GM12878 (cell line): ENCODE measurements around the gene UBXN7. TPM values are rescaled to one million over a fixed set of nuclear protein-coding genes. Genes with fewer than 3 reads are reported as not detected.
"Not testable (repeated sequence)": the region's sequence is repeated elsewhere in the genome, so short reads cannot be mapped to it uniquely, and the experiment has no call there.

ENCODE experiments used
- ATAC-seq: fragments of 200-7000 bp; cut with Tn5 transposase; 3 replicates; pipeline ENCODE4 v1.9.1; 2020; ENCODE audit warnings: mild to moderate bottlenecking, moderate library complexity
- BruUV-seq: library from RNA; stranded (reverse); fragments of 400-500 nt; replicated peaks from 2 replicates; lab custom pipeline; 2021; lab: Mats Ljungman, UMichigan
- CTCF ChIA-PET: fragments of 300-600 bp; sonication (Branson Sonifier 250); formaldehyde crosslinking; extraction: SDS; loops from one replicate; lab custom pipeline; 2021; ENCODE audit warnings: inconsistent platforms; lab: Yijun Ruan, JAX
- POLR2A ChIA-PET: fragments of 350-600 bp; formaldehyde crosslinking; extraction: SDS; loops from one replicate; lab custom pipeline; 2021; ENCODE audit warnings: inconsistent platforms; lab: Charles Lee
- RAD21 ChIA-PET: fragments of 300-600 bp; sonication (Branson Sonifier 250); formaldehyde crosslinking; loops from one replicate; lab custom pipeline; 2023; ENCODE audit warnings: antibody characterized with exemption; ENCODE audit not compliant: unreplicated experiment; lab: Charles Lee
- SMC1A ChIA-PET: fragments of 300-600 bp; sonication (Branson Sonifier 250); formaldehyde crosslinking; loops from one replicate; lab custom pipeline; 2023; ENCODE audit not compliant: unreplicated experiment, uncharacterized antibody; lab: Charles Lee
- DNase-seq: peaks from one replicate; pipeline ENCODE4 v3.0.0-alpha.2; 2011; ENCODE audit warnings: low read depth, low spot score
- FAIRE-seq: peaks from 3 replicates; lab custom pipeline; 2011; peaks lifted over from hg19 to GRCh38; lab: Jason Lieb, UNC
- H2AFZ ChIP-seq: 2 replicates; pipeline ENCODE4 v1.6.0; 2011; ENCODE audit warnings: low read depth, low read length, control low read depth; ENCODE audit not compliant: control insufficient read depth
- H3K27ac ChIP-seq: 2 replicates; pipeline ENCODE4 v1.5.1; 2011; ENCODE audit warnings: control low read depth; ENCODE audit not compliant: control insufficient read depth, insufficient read depth
- H3K27me3 ChIP-seq, 2 experiments: replicated peaks in 1 of 2; 2 replicates each; pipeline versions ENCODE4 v1.6.0 to v1.6.1; 2011; ENCODE audit warnings: low read length in 1 of 2; ENCODE audit not compliant: control insufficient read depth in 2 of 2, insufficient read depth in 2 of 2
- H3K36me3 ChIP-seq, 2 experiments: 2 replicates each; pipeline ENCODE4 v1.5.1; 2011; ENCODE audit warnings: low read length in 1 of 2; ENCODE audit not compliant: control insufficient read depth in 2 of 2, insufficient read depth in 2 of 2
- H3K4me1 ChIP-seq: 2 replicates; pipeline ENCODE4 v1.6.1; 2011; ENCODE audit warnings: mild to moderate bottlenecking, low read length, moderate library complexity, mixed read lengths; ENCODE audit not compliant: control insufficient read depth, insufficient read depth
- H3K4me2 ChIP-seq: 2 replicates; pipeline ENCODE4 v1.6.0; 2011; ENCODE audit warnings: control low read depth; ENCODE audit not compliant: control insufficient read depth, insufficient read depth
- H3K4me3 ChIP-seq: fragments of 200-600 bp; sonication (generic); 2 replicates; pipeline ENCODE4 v1.5.1; 2016
- H3K79me2 ChIP-seq: 2 replicates; pipeline ENCODE4 v1.6.0; 2011; ENCODE audit warnings: low read length; ENCODE audit not compliant: control insufficient read depth, insufficient read depth
- H3K9ac ChIP-seq: 2 replicates; pipeline ENCODE4 v1.8.0; 2011; ENCODE audit warnings: low read length, control low read depth, mixed read lengths; ENCODE audit not compliant: control insufficient read depth, insufficient read depth
- H3K9me3 ChIP-seq: replicated peaks from 3 replicates; pipeline ENCODE4 v1.5.1; 2011; ENCODE audit warnings: mild to moderate bottlenecking, low read length; ENCODE audit not compliant: control insufficient read depth, insufficient read depth
- H4K20me1 ChIP-seq: 2 replicates; pipeline ENCODE4 v1.6.0; 2011; ENCODE audit not compliant: control insufficient read depth, insufficient read depth
- HDGF ChIP-seq: fragments of 450-650 bp; IDR thresholded peaks from 2 replicates; pipeline ENCODE4 v1.6.1; 2016; ENCODE audit warnings: antibody characterized with exemption
- NFYA ChIP-seq: IDR thresholded peaks from 2 replicates; pipeline ENCODE4 v1.6.1; 2011; ENCODE audit warnings: low read depth, mild to moderate bottlenecking, low read length, improper control_type of control experiment, borderline replicate concordance
- RBBP5 ChIP-seq: fragments of 200-600 bp; sonication (generic); conservative IDR thresholded peaks from 2 replicates; pipeline ENCODE4 v1.6.1; 2016
- SIX5 ChIP-seq: IDR thresholded peaks from 2 replicates; pipeline ENCODE4 v1.6.1; 2011; ENCODE audit warnings: mild to moderate bottlenecking, low read depth, low read length, moderate library complexity; ENCODE audit not compliant: severe bottlenecking
- TCF12 ChIP-seq: IDR thresholded peaks from 2 replicates; pipeline ENCODE4 v1.6.1; 2011; ENCODE audit warnings: low read depth, mild to moderate bottlenecking, low read length
- ZBED1 ChIP-seq: IDR thresholded peaks from 2 replicates; pipeline ENCODE4 v1.6.1; 2016; ENCODE audit warnings: borderline replicate concordance
- WGBS: methylation state at CpG from one replicate; pipeline ENCODE4 v1.1.6; 2016; ENCODE audit warnings: low lambda C conversion rate; ENCODE audit not compliant: insufficient replicate concordance, insufficient coverage; ENCODE audit errors: missing lambda C conversion rate; 5-methylcytosine and 5-hydroxymethylcytosine counted together
- in situ Hi-C: fragments of 300-500 bp; cut with MboI; formaldehyde crosslinking; loops from 9 replicates; pipeline ENCODE4 v1.14.3; 2018; ENCODE audit warnings: mixed read lengths
- intact Hi-C: fragments of 100-400 bp; cut with micrococcal nuclease; formaldehyde crosslinking; loops from one replicate; pipeline ENCODE4 v1.14.2; 2022; ENCODE audit not compliant: unreplicated experiment
- polyA plus RNA-seq, 11 experiments: library from polyadenylated mRNA; depleted of rRNA in 4 of 11; unstranded in 6 of 11; stranded (reverse) in 5 of 11; fragments of >200 nt; fragmentation: Nextera tagmentation in 4 of 11; fragmentation: Illumina TruSeq in 1 of 11; extraction: Ambion mirVana in 4 of 11; extraction: Trizol in 1 of 11; gene quantifications; 1 replicate in 1 of 11; 2 replicates in 10 of 11; pipeline versions ENCODE4 v1.2.1 to v1.2.3, GENCODE V29; 2011 to 2016; ENCODE audit warnings: inconsistent platforms in 2 of 11, missing spikeins in 2 of 11, low read depth in 1 of 11
- total RNA-seq, 4 experiments: library from RNA; depleted of rRNA in 3 of 4; stranded (reverse); fragments of >200 nt in 3 of 4; fragmentation: Illumina TruSeq in 1 of 4; extraction: Trizol in 1 of 4; gene quantifications; 2 replicates each; pipeline versions ENCODE4 v1.2.1 to v1.2.3, GENCODE V29; 2013 to 2021
- TF ChIP-seq, protein P1 (sequence below): fragments of 450-650 bp; IDR thresholded peaks from 2 replicates; pipeline ENCODE4 v1.6.1; 2018; ENCODE audit warnings: mild to moderate bottlenecking, low read depth, moderate library complexity; ENCODE audit not compliant: partially characterized antibody

UBXN7 gene
- total and polyA plus RNA-seq, 10 of the 15 experiments (the other 5 are each of a cell fraction or from before 2014, with no cell fraction given) = 4.8 to 78.4 (median 24.9) TPM

GRCh38 chr3:196388956-196389355 is 43.3 kb downstream of the UBXN7 start:
- H3K4me3 ChIP-seq = no peak overlapping the region
- ChIA-PET RAD21 (no interaction called here), CTCF (no interaction called here), SMC1A (interaction anchor here (0.7 to 1.4 kb wide), 3 partner anchors 18 to 104 kb away, joined by 3 to 5 read pairs (median 3); no protein-coding TSS in a partner anchor), POLR2A (interaction anchor here (0.7 to 0.8 kb wide), 2 partner anchors 29 to 140 kb away, joined by 3 read pairs; no protein-coding TSS in a partner anchor)
- FAIRE-seq (no peak), DNase-seq (no peak), ATAC-seq (no peak)
- H4K20me1 ChIP-seq = no peaks in the 10 kb centered on the region
- no peak overlapping the region for H3K27ac ChIP-seq
- no peaks in the 10 kb centered on the region; the same call in 1 of the 2 replicates for H3K79me2 ChIP-seq
- in situ Hi-C loops (no loop called here), intact Hi-C loops (no loop called here)
- H3K27me3 ChIP-seq = no peaks in the 10 kb centered on the region
- WGBS = 99% methylated on average over 3 of the region's 3 CpGs
- H3K9me3 ChIP-seq = peaks cover 2% of the 10 kb centered on the region
- no peaks in the 10 kb centered on the region for H3K4me1 ChIP-seq
- no TSS peak for BruUV-seq
- no peak overlapping the region for H2AFZ ChIP-seq
- H3K9ac ChIP-seq = no peak overlapping the region
- peaks cover 5 to 17% of the 10 kb centered on the region in 2 experiments; a peak in 3 of 4 replicates for H3K36me3 ChIP-seq
- TF ChIP-seq ZBED1 = no peak
- no peak for TF ChIP-seq SIX5
- TF ChIP-seq, protein P1, sequence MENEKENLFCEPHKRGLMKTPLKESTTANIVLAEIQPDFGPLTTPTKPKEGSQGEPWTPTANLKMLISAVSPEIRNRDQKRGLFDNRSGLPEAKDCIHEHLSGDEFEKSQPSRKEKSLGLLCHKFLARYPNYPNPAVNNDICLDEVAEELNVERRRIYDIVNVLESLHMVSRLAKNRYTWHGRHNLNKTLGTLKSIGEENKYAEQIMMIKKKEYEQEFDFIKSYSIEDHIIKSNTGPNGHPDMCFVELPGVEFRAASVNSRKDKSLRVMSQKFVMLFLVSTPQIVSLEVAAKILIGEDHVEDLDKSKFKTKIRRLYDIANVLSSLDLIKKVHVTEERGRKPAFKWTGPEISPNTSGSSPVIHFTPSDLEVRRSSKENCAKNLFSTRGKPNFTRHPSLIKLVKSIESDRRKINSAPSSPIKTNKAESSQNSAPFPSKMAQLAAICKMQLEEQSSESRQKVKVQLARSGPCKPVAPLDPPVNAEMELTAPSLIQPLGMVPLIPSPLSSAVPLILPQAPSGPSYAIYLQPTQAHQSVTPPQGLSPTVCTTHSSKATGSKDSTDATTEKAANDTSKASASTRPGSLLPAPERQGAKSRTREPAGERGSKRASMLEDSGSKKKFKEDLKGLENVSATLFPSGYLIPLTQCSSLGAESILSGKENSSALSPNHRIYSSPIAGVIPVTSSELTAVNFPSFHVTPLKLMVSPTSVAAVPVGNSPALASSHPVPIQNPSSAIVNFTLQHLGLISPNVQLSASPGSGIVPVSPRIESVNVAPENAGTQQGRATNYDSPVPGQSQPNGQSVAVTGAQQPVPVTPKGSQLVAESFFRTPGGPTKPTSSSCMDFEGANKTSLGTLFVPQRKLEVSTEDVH = no peak
- TF ChIP-seq TCF12 = no peak
- TF ChIP-seq NFYA = no peak
- no peak for TF ChIP-seq RBBP5
- no peak for TF ChIP-seq HDGF
- H3K4me2 ChIP-seq = no peak overlapping the region

GRCh38 chr3:196387941-196388340 is 44.3 kb downstream of the UBXN7 start:
- SMC1A ChIA-PET, in situ Hi-C loops, H3K9ac ChIP-seq, H3K79me2 ChIP-seq, ATAC-seq, H3K4me2 ChIP-seq, FAIRE-seq, H4K20me1 ChIP-seq, H3K27ac ChIP-seq, intact Hi-C loops, DNase-seq, RAD21 ChIA-PET, H3K9me3 ChIP-seq, H3K4me1 ChIP-seq, H3K4me3 ChIP-seq, POLR2A ChIA-PET, H3K27me3 ChIP-seq, BruUV-seq, CTCF ChIA-PET, H2AFZ ChIP-seq: not testable (repeated sequence)
- WGBS = 93% methylated on average over 1 of the region's 2 CpGs
- H3K36me3 ChIP-seq = peaks cover 5 to 17% of the 10 kb centered on the region in 2 experiments; a peak in 3 of 4 replicates

DNA sequence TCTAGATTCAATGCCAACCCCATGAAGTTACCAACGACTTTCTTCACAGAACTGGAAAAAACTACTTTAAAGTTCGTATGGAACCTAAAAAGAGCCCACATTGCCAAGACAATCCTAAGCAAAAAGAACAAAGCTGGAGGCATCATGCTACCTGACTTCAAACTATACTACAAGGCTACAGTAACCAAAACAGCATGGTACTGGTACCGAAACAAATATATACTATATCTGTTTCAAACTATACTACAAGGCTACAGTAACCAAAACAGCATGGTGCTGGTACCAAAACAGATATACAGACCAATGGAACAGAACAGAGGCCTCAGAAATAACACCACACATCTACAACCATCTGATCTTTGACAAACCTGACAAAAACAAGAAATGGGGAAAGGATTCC is 45.4 kb downstream of the UBXN7 start:
- POLR2A ChIA-PET, H3K4me1 ChIP-seq, H3K27me3 ChIP-seq, FAIRE-seq, H3K4me3 ChIP-seq, H3K4me2 ChIP-seq, in situ Hi-C loops, BruUV-seq, ATAC-seq, H3K9ac ChIP-seq, H4K20me1 ChIP-seq, CTCF ChIA-PET, DNase-seq, RAD21 ChIA-PET, H3K79me2 ChIP-seq, H3K27ac ChIP-seq, H3K9me3 ChIP-seq, intact Hi-C loops, H2AFZ ChIP-seq, SMC1A ChIA-PET: not testable (repeated sequence)
- H3K36me3 ChIP-seq = peaks cover 5 to 17% of the 10 kb centered on the region in 2 experiments; a peak in 3 of 4 replicates
- WGBS = 97% methylated on average over 3 of the region's 3 CpGs
